Activated B cell treated with CpG ODN at 0.5 μM for 24 hours (primary cell): ENCODE measurements around the gene PTPRK. TPM values are rescaled to one million over a fixed set of nuclear protein-coding genes. Genes with fewer than 3 reads are reported as not detected.

ENCODE experiments used
- ATAC-seq: fragments of 200-7000 bp; cut with Tn5 transposase; one replicate; pipeline ENCODE4 v1.10.0; 2021; ENCODE audit warnings: low read depth, mild to moderate bottlenecking, moderate library complexity
- CTCF ChIA-PET: fragments of 350-600 bp; sonication (Branson Sonifier 250); formaldehyde crosslinking; loops from one replicate; lab custom pipeline; 2021; ENCODE audit warnings: antibody characterized with exemption; lab: Charles Lee
- POLR2A ChIA-PET: fragments of 350-600 bp; sonication (Branson Sonifier 250); formaldehyde crosslinking; loops from one replicate; lab custom pipeline; 2021; ENCODE audit warnings: antibody characterized with exemption; lab: Charles Lee
- DNase-seq: peaks from one replicate; pipeline ENCODE4 v3.0.0; 2022
- H3K27ac Mint-ChIP-seq: one replicate; pipeline ENCODE4 v1.8.0; 2020; ENCODE audit warnings: mixed read lengths
- H3K27me3 Mint-ChIP-seq: one replicate; pipeline ENCODE4 v1.8.0; 2021; ENCODE audit warnings: mixed read lengths
- H3K36me3 Mint-ChIP-seq: one replicate; pipeline ENCODE4 v1.8.0; 2021; ENCODE audit warnings: low read depth, mixed read lengths
- H3K4me1 Mint-ChIP-seq: one replicate; pipeline ENCODE4 v1.8.0; 2021; ENCODE audit warnings: mixed read lengths
- H3K4me3 Mint-ChIP-seq: one replicate; pipeline ENCODE4 v1.8.0; 2020; ENCODE audit warnings: mild to moderate bottlenecking, mixed read lengths
- H3K9me3 Mint-ChIP-seq: one replicate; pipeline ENCODE4 v1.8.0; 2020; ENCODE audit warnings: mixed read lengths
- CTCF ChIP-seq: fragments of 200-600 bp; IDR thresholded peaks from one replicate; pipeline ENCODE4 v1.8.0; 2022; ENCODE audit warnings: antibody characterized with exemption, mild to moderate bottlenecking
- intact Hi-C: fragments of 100-400 bp; cut with micrococcal nuclease; formaldehyde crosslinking; loops from one replicate; pipeline ENCODE4 v1.15.1; 2024
- total RNA-seq: library from RNA; stranded (reverse); gene quantifications from 2 replicates; pipeline ENCODE4 v1.2.3, GENCODE V29; 2022

The PTPRK gene
- 14.2 and 14.7 TPM in 2 replicates for total RNA-seq

DNA sequence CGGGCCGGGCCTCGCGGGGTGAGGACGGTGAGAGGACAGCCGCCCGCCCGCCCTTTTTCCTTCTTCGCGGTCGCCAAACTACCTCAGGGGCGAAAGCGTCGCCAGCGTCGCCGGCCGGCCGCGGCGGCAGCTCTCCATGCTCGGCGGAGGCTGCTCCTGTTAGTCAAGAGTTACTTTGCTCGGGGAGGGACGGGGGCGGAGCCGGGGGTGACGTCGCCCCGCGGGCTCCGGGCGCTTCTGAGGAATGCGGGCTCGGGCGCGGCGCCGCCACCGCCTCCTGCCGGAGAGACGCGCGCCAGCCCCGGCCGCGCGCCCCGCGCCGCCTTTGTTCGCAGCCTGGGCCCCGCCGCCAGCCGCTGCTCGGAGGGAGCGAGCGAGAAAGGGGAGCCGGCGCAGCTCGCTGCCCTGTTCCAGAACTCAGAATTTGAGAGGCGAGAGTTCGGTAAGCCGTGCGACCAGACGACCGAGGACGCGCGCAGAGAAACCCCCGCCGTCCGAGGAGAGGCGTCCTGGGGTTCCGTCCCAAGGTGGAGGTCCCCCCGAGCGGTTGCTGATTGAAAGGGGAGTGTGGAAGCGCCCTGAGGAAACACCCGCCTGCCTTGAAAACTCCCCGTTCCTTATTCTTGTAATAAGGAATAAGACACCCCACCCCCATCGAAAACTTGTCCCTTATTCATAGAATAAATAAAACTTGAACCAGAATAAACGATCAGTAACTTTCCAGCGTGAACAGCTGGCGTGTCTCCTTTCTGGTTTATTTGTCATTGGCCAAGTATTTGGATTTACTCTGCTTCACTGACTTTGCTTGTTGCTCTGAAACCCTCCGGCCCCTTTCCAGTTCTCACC is at the start of gene PTPRK:
Gene PTPRK, minus strand, starts transcription at position 164 of the 846 bp plus-strand sequence. CDS start 241 bp downstream, outside the sequence.
- POLR2A ChIA-PET: no interaction called here
- intact Hi-C loops: no loop called here
- no peaks in the 10 kb centered on the region for H3K36me3 Mint-ChIP-seq
- DNase-seq (peak; percentile 38), ATAC-seq (peak; percentile 81)
- H3K4me3 Mint-ChIP-seq: peak within 1 kb of the TSS; percentile 84
- H3K4me1 Mint-ChIP-seq: peaks cover 21% of the 10 kb centered on the region
- H3K27me3 Mint-ChIP-seq: peaks cover 48% of the 10 kb centered on the region
- no peak within 1 kb of the TSS for H3K27ac Mint-ChIP-seq
- no peak for TF ChIP-seq CTCF
- CTCF ChIA-PET: no interaction called here
- H3K9me3 Mint-ChIP-seq: no peaks in the 10 kb centered on the region

DNA sequence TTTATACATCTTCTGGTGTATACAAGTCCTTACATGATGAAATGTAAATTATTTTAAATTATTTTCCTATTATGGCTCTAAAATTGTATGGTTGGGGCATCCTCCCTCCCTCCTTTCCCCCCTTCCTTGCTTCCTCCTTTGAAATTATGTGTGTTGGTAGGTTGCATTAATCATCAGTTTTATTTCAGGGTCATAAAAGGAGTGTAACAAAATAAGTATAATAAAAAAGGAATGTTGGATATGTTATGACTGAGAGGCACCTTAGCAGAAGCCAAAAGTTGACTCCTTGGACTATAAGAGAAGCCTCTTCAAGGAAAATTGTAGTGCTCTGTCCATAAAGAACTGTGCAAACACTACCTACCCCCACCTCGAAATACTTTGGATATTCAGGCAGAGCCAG is 46.6 kb upstream of the PTPRK start:
- ChIA-PET CTCF (no interaction called here), POLR2A (no interaction called here)
- TF ChIP-seq CTCF: no peak
- Mint-ChIP-seq H3K27me3 (no peaks in the 10 kb centered on the region), H3K9me3 (no peaks in the 10 kb centered on the region), H3K4me3 (no peak overlapping the region), H3K27ac (no peak overlapping the region), H3K36me3 (no peaks in the 10 kb centered on the region), H3K4me1 (no peaks in the 10 kb centered on the region)
- no peak for ATAC-seq
- intact Hi-C loops: no loop called here
- no peak for DNase-seq

DNA sequence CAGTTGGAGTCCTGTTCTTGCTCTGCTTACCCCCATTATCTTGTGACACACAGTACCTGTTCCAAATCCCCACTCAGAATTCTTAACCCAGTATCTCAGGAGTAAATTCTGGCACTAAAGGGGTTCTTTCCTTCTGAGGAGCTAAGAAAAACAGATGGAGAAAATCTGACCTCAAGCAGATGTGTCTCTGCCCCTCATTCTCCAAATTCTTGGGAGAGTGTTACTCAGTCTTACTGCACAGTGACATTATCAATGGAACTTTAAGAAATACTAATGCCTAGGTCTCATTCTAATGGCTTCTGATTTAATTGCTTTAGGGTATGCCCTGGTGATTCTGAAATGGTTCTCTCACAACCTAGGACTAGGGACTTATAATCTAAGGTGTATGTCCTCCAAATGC is 40.6 kb upstream of the PTPRK start:
- Mint-ChIP-seq H3K36me3 (no peaks in the 10 kb centered on the region), H3K27ac (no peak overlapping the region), H3K9me3 (no peaks in the 10 kb centered on the region), H3K4me3 (no peak overlapping the region), H3K27me3 (no peaks in the 10 kb centered on the region), H3K4me1 (no peaks in the 10 kb centered on the region)
- POLR2A ChIA-PET: no interaction called here
- no peak for ATAC-seq
- DNase-seq: no peak
- intact Hi-C loops: no loop called here
- TF ChIP-seq CTCF: no peak
- CTCF ChIA-PET: no interaction called here

- no peaks in the 10 kb centered on the region for H3K4me1 Mint-ChIP-seq
- ChIA-PET CTCF (no interaction called here), POLR2A (no interaction called here)
- intact Hi-C loops: no loop called here
- H3K27me3 Mint-ChIP-seq: no peaks in the 10 kb centered on the region
- no peak for TF ChIP-seq CTCF
- no peak for DNase-seq
- no peak overlapping the region for H3K4me3 Mint-ChIP-seq
- no peaks in the 10 kb centered on the region for H3K36me3 Mint-ChIP-seq
- no peak for ATAC-seq
- no peak overlapping the region for H3K27ac Mint-ChIP-seq
- no peaks in the 10 kb centered on the region for H3K9me3 Mint-ChIP-seq
These were observed 38.5 kb upstream of the PTPRK start for GRCh38 chr6:128558924-128559323.

GRCh38 chr6:128558021-128558420 is 37.6 kb upstream of the PTPRK start:
- ATAC-seq (no peak), DNase-seq (no peak)
- Mint-ChIP-seq H3K36me3 (no peaks in the 10 kb centered on the region), H3K27ac (no peak overlapping the region), H3K4me3 (no peak overlapping the region), H3K9me3 (no peaks in the 10 kb centered on the region), H3K4me1 (no peaks in the 10 kb centered on the region), H3K27me3 (no peaks in the 10 kb centered on the region)
- POLR2A ChIA-PET: no interaction called here
- intact Hi-C loops: no loop called here
- TF ChIP-seq CTCF: no peak
- CTCF ChIA-PET: no interaction called here
